Cardiac septum (tissue), 1 donor: ENCODE measurements around the gene IL9R. TPM values are rescaled to one million over a fixed set of nuclear protein-coding genes. Genes with fewer than 3 reads are reported as not detected.
"Not testable (repeated sequence)": the region's sequence is repeated elsewhere in the genome, so short reads cannot be mapped to it uniquely, and the experiment has no call there.

Experiments used
- DNase-seq: peaks from one replicate; pipeline ENCODE4 v3.0.0-alpha.2; 2020; ENCODE audit warnings: low spot score
- intact Hi-C: fragments of 100-400 bp; cut with DNase I; formaldehyde crosslinking; loops from one replicate; pipeline ENCODE4 v1.14.0; 2022
- long read RNA-seq: library from polyadenylated mRNA; unstranded; transcript quantifications from one replicate; pipeline ENCODE4 v2.0.0, GENCODE V29; 2021
- total RNA-seq: library from RNA; stranded (reverse); fragmentation: NEBNext Ultra II Directional; extraction: Animal tissue kit (Norgen Biotek cat#: 25700); gene quantifications from one replicate; pipeline ENCODE4 v1.2.1, GENCODE V29; 2021
- donor health status: DM: no; HTN: no; CAD: no.

IL9R gene
- total RNA-seq, result 0.11 TPM
- long read RNA-seq, result 0 reads

- intact Hi-C loops, result no loop called here
- DNase-seq, result no peak
Observed at GRCh38 chrX:155997436-155997835, at the start of gene IL9R. IL9R (plus strand) TSS chrX:155997696; CDS start chrX:155997760, 64 bp downstream.

DNA sequence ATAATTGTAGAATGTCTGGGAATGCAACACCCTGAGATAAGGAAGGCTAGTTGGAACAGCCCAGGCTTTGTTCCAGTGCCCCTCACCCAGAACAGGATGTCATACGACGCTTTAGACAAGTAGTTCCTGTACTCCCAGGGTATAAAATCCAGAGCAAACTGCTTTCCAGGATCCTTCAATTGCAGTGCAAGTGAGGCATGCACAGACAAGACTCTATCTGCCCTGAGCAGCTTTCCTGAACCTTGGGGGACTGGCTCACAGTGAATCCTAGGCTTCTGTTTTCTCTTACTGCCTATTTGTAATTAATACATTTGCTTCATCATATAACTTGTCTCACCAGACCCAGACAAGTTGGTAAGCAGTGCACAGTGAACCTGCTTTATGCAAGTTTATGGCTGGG is 48.4 kb upstream of the IL9R start:
- no peak for DNase-seq
- intact Hi-C loops, result no loop called here

- no peak for DNase-seq
- intact Hi-C loops, result no loop called here
Observed at GRCh38 chrX:155951237-155951789, 46.2 kb upstream of the IL9R start.

GRCh38 chrX:155953055-155953454 is 44.4 kb upstream of the IL9R start:
- DNase-seq, result no peak
- intact Hi-C loops, result no loop called here

DNA sequence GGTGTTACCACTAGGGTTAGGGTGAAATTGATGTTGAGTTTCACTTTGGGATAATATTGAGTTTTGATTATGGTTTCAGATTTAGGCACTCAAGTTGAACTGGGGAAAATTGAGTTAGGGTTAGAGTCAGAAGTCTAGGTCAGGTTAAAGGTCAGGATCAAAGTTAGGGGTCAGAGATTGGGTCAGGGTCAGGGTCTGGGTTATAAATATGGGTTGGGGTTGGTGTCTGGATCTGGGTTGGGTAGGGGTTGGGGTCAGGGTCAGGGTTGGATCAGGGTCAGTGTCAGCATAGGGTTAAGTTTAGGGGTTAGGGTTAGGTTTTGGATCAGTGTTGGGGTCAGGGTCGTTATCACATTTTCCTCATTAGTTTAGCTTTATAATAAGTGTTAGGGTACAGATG is 42.7 kb upstream of the IL9R start:
- intact Hi-C loops, result no loop called here
- DNase-seq, result no peak

DNA sequence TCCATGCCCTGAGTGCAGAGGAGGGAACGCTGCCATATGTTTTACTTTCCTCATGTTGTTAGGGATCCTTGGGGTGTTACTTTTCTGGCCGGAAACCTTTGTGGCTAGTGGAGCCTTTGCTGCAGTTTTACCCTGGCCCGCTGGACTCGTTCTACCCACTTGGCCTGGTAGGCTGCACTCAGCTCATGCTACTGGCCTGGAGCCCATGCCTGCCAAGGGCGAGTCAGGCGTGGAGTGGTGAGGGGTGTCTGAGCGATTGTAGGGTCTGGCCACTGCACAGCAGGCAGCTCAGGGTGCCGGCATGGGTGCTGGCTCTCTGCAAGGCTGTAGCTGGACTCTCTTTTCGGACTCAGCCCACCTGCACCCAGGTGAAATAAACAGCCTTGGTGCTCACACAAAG is 41.4 kb upstream of the IL9R start:
- intact Hi-C loops, result no loop called here
- no peak for DNase-seq

DNA sequence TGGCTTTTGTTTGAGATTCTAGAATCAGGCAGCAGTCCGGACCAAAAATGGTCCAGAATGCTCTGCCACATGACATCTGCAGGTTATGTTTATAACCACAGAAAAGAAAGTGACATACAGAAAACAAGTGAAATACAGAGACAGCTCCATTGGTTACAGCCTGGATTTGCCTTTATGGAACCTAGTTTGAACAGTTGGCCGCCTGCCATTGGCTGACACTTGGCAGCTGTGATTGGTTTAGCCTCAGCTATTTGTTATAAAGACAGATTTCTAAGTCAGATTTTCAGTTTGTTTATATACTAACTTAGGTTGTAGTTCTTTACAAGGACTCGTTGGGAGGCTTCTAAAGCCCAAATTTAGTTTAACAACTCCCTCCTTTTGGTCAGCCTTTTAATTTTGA is 40.8 kb upstream of the IL9R start:
- DNase-seq, result no peak

GRCh38 chrX:155957843-155958242 is 39.7 kb upstream of the IL9R start:
- DNase-seq, result no peak
- intact Hi-C loops, result no loop called here

More for the DNA sequence above, 40.8 kb upstream of the IL9R start:
- intact Hi-C loops, result no loop called here

- DNase-seq, result no peak
- intact Hi-C loops, result no loop called here
Observed at GRCh38 chrX:155959018-155959587, 38.4 kb upstream of the IL9R start.

GRCh38 chrX:155962906-155963305 is 34.6 kb upstream of the IL9R start:
- DNase-seq, result no peak
- intact Hi-C loops, result no loop called here

GRCh38 chrX:155966876-155967275 is 30.6 kb upstream of the IL9R start:
- no peak for DNase-seq
- intact Hi-C loops, result no loop called here

DNA sequence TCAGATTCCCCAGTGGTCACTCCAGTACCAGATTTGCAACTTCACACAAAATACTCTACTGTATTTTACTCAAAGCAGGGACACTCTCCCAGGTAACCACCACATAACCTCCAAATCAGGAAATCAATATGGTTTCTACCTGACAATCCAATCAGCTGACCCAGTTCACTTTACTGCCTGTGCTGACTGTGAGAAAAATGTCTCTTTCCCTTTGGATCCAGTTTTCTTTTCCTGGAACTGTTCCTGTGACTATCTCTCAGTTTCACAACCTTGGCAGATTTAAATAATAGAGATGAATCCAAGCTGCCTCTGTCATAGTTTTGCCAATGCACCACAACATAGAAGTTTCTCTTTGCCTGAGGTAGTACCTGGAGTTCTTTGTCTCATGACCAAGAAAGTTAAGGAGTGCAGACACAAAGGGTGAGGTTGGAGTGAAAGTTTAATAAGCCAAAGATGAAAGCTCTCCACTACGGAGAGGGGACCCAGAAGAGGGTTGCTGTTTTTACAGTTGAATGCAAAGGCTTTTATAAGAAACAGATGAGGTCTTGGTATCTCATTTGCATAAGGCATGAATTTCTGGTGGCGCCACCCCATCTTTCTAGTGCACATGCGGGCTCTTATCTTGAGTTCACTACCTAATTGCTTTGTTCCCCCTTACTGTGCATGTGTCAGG is 29.7 kb upstream of the IL9R start:
- intact Hi-C loops, result no loop called here
- no peak for DNase-seq

DNA sequence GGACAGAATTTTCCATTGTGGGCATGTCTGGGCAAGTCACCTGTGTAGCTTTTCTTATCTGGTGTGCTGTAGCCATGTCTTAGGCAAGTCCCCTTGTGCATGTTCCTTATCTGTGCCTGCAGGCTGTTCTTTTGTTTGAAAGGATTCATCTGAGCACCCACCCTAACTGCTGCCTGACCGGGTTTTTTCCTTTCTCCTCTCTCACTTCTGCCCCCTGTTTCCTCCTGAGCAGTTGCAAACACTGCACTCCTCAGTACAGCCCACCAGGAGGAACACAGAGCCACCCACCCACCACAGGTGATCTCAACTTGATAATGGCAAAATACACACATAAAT is 29.2 kb upstream of the IL9R start:
- no peak for DNase-seq
- intact Hi-C loops, result no loop called here

DNA sequence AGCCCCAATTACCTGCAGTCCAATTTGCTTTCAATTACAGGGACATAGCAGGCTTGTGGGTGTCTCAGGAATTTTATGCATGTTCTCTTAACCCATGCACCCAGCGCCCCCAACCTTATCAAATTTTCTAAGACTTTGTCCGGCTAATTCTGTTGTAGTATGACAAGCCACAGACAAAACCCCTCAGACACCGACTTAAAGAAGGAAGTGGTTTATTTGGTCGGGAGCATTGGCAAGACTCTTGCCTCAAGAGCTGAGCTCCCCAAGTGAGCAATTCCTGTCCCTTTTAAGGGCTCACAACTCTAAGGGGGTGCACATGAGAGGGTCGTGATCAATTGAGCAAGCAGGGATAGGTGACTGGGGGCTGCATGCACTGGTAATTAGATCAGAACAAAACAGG is 28.7 kb upstream of the IL9R start:
- intact Hi-C loops, result no loop called here

DNA sequence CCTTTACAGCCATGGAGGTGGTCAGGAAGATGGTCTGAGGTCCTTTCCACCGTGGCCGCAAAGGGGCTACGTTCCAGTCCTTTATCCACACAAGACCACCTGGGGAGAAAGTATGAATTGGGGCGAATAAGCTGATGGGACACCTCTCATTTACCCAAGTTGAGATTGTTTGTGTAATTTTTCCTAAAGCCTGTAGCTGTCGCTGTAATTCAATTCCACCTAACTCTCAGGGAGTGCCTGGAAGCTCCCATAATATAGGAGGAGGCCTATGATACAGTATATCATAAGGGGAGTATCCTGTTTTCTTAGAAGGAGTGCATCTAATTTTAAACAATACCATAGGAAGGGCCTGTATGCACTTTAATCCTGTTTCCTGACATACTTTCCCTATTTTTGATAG is 25.8 kb upstream of the IL9R start:
- intact Hi-C loops, DNase-seq: not testable (repeated sequence)

More for the DNA sequence above, 28.7 kb upstream of the IL9R start:
- DNase-seq, result no peak

- DNase-seq, intact Hi-C loops: not testable (repeated sequence)
Observed at GRCh38 chrX:155972241-155972640, 25.3 kb upstream of the IL9R start.

GRCh38 chrX:155983326-155983725 is 14.2 kb upstream of the IL9R start:
- no peak for DNase-seq
- intact Hi-C loops, result no loop called here

DNA sequence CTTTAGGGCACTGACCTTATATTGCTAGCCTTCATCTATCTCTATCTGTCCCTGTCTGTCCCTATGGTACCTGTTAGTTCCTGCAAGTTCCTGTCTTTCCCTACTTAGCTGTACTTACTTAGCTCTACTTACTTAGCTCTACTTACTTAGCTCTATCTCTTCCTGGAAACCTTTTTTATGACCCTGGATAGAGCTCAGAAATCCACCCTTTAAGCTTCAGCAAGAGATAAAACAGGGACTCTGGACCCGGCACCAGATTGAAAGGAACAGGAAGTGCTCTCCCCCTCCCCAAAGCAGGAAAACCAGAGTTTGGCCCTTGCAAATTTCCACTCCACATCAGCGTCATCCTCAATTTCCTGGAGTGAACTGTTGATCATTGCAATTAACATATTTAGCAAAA is 12.3 kb upstream of the IL9R start:
- DNase-seq, result no peak
- intact Hi-C loops, result no loop called here

DNA sequence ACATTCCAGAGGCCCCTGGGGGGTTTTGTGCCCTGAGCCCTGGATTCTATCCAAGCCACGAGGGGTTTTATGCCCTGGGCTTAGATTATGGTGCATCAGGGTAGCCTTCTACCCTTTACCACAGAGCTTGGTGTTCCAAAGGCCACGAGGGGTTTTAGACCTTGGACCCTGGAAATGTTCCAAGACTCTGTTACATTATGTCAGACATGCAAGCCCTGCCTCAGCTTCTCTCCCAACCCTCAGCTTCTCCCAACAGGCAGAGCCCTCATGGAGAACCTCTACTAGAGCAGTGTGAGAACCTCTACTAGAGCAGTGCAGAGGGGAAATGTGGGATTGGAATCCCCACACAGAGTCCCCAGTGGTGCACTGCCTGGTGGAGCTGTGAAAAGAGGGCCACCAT is 10.5 kb upstream of the IL9R start:
- intact Hi-C loops, DNase-seq: not testable (repeated sequence)

- DNase-seq, result no peak
- intact Hi-C loops, result no loop called here
Observed at GRCh38 chrX:155988859-155989258, 8.6 kb upstream of the IL9R start.

- no peak for DNase-seq
- intact Hi-C loops, result no loop called here
Observed at GRCh38 chrX:155993421-155993820, 4.1 kb upstream of the IL9R start.
